Memory B cell (primary cell): ENCODE measurements around the gene MRPL28.
"Not testable (repeated sequence)": the region's sequence is repeated elsewhere in the genome, so short reads cannot be mapped to it uniquely, and the experiment has no call there.

Source experiments
- ATAC-seq: fragments of 150-1000 bp; cut with Tn5 transposase; 2 replicates; pipeline ENCODE4 v1.10.0; 2021; ENCODE audit warnings: low read depth, mild to moderate bottlenecking, moderate library complexity
- DNase-seq, 2 donors: peaks; one replicate each; pipeline ENCODE4 v3.0.0; 2022; ENCODE audit warnings: low spot score in 2 of 2
- H3K27ac Mint-ChIP-seq: one replicate; pipeline ENCODE4 v1.8.0; 2022; ENCODE audit warnings: mild to moderate bottlenecking, moderate library complexity, mixed read lengths
- H3K27me3 Mint-ChIP-seq: one replicate; pipeline ENCODE4 v1.8.0; 2022; ENCODE audit warnings: mixed read lengths
- H3K36me3 Mint-ChIP-seq: one replicate; pipeline ENCODE4 v1.8.0; 2022; ENCODE audit warnings: mild to moderate bottlenecking, mixed read lengths
- H3K4me1 Mint-ChIP-seq: one replicate; pipeline ENCODE4 v1.8.0; 2022; ENCODE audit warnings: mixed read lengths
- H3K4me3 Mint-ChIP-seq: one replicate; pipeline ENCODE4 v1.8.0; 2022; ENCODE audit warnings: mild to moderate bottlenecking, moderate library complexity, mixed read lengths
- H3K9me3 Mint-ChIP-seq: one replicate; pipeline ENCODE4 v1.8.0; 2022; ENCODE audit warnings: mixed read lengths

Gene MRPL28

DNA sequence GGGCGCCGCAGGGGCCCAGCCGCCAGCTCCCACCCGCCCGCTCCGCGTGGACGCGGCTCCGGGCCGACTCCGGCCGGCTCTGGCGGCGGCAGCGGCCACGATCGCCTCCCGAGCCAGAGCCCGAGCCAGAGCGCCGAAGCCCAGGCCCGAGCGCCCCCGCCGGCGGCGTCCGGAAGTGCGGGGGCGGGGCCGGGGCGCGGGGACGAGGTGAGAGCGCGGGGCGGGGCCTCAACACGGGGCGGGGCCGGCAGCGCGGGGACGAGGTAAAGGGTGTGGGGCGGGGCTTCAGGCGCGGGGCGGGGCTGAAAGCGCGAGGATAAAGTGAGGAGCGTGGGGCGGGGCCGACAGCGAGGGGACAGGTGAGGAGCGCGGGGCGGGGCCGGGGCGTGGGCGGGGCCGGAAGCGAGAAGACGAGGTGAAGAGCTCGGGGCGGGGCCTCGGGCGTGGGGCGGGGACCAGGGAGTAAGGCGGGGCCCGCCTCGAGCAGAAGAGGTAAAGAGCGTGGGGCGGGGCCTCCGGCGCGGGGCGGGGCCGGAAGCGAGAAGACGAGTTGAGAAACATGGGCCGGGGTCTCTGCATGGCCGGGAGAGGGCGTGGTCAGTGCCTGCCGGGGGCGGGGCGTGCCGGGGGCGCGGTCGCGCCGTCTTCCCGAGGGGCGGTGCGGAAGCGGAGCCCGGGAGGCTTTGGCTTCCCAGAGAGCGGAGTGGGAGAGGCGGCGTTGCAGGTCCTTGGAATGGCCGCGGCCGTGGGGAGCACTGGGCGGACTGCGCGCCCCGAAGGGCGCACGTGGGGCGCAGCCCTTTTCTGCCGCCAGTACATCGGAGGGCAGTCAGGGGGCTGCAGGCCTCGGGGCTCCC lies 17.6 kb downstream of the MRPL28 start, which contains the start of gene AXIN1:
TSS of gene AXIN1 (minus strand) at position 177 of the 857 bp plus-strand sequence. CDS start 5,698 bp downstream, outside the sequence.
- DNase-seq (peak; percentile 97 to 99), ATAC-seq (peak; percentile 81)
- Mint-ChIP-seq H3K9me3 (no peaks in the 10 kb centered on the region), H3K27ac (no peak within 1 kb of the TSS), H3K4me1 (peaks cover 10% of the 10 kb centered on the region), H3K4me3 (peak within 1 kb of the TSS; percentile 81), H3K27me3 (no peaks in the 10 kb centered on the region), H3K36me3 (peaks cover 2% of the 10 kb centered on the region)

DNA sequence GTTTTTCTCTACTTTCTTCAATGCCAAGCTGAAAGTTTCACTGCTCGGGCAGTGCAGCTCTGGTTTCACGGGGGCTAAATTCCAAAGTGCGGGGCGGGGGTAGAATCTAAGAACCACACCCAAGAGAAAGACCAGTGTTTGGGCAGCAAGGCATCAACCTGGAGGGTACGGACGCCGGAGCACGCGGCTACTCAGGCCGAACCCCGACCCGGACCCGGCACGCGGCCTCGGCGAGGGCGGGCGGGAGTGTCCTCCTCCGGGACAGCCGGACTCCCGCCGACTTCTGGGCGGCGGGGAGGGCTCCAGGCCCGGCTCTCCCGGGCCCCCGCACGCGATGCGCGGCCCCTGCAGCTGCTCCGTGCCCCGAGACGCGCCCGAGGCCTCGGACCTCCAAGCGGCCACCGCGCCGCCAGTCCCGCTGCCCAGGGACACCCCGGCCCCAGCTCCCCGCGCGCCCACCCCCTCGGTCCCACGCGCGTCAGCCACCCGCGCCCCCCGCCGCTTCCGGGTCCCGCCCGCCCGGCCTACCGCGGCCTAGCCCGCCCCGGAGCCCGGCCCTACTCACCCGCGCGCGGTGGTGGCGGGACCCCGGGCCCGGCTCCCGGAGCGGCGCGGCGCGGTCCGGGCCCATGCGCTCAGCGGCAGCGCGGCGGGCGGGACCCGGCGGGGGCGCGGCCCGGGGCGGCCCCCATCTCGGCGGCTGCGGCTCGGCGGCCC lies 18.4 kb downstream of the MRPL28 start:
- Mint-ChIP-seq H3K4me1 (peaks cover 16% of the 10 kb centered on the region), H3K27me3 (no peaks in the 10 kb centered on the region), H3K4me3 (peak overlapping the region; percentile 81), H3K36me3 (peaks cover 5% of the 10 kb centered on the region), H3K27ac (no peak overlapping the region), H3K9me3 (no peaks in the 10 kb centered on the region)
- no peak for DNase-seq
- ATAC-seq = peak; percentile 28

DNA sequence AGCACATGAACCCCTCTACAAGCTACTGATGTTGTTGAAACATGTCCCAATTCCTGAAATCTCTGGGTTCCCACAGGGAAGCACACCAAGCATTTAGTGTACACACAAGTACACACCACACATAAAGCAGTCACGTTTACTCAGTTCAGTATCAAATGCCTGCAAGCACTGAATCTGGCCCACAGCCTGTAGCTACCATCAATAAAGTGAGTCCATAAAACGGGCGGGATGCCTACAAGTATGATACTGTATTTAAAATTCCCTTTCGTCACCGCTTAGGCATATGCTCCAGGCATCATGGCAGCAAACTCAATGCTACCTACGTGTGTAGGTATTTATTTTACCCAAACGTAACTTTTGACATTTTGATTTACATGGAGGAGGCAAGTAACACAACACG lies 20.1 kb downstream of the MRPL28 start:
- Mint-ChIP-seq H3K4me1 (peaks cover 17% of the 10 kb centered on the region), H3K9me3 (no peaks in the 10 kb centered on the region), H3K27me3 (no peaks in the 10 kb centered on the region), H3K36me3 (peaks cover 6% of the 10 kb centered on the region), H3K27ac (no peak overlapping the region), H3K4me3 (no peak overlapping the region)
- DNase-seq (no peak), ATAC-seq (no peak)

DNA sequence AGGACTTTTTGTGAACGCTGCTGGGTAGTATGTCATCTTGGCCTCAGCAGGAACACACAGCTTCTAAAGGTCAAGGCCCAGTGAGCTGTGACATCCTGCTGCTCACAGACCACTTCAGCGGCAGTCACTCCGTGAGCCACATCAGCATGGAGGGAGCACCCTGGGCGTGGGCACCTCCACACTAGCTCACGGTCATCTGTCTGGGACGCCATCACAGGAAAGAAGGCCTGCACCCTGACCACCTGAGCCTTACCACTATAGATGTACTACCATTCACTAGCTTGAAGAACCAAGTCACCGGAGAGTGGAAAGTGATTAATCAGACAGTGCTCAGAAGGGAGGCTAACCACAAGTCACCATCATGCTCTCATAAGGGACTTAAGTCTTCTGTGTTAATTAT lies 21.1 kb downstream of the MRPL28 start:
- ATAC-seq (no peak), DNase-seq (no peak)
- Mint-ChIP-seq H3K4me1 (peaks cover 17% of the 10 kb centered on the region), H3K4me3 (peak overlapping the region; percentile 11), H3K27ac (no peak overlapping the region), H3K27me3 (no peaks in the 10 kb centered on the region), H3K9me3 (no peaks in the 10 kb centered on the region), H3K36me3 (peaks cover 11% of the 10 kb centered on the region)

DNA sequence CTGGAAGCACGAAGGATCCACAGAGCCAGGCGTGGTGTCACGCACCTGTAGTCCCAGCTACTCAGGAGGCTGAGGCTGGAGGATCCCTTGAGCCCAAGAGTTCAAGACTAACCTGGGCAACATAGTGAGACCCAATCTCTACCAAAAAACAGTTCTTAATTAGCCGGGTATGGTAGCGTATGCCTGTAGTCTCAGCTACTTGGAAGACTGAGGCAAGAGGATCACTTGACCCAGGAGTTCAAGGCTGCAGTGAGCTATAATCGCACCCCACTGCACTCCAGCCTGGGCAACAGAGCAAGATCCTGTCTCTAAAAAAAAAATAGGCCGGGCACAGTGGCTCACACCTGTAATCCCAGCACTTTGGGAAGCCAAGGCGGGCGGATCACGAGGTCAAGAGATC lies 21.8 kb downstream of the MRPL28 start:
- not testable (repeated sequence) for DNase-seq, H3K9me3 Mint-ChIP-seq, ATAC-seq, H3K27ac Mint-ChIP-seq, H3K4me3 Mint-ChIP-seq, H3K27me3 Mint-ChIP-seq
- Mint-ChIP-seq H3K36me3 (peaks cover 14% of the 10 kb centered on the region), H3K4me1 (peaks cover 17% of the 10 kb centered on the region)

DNA sequence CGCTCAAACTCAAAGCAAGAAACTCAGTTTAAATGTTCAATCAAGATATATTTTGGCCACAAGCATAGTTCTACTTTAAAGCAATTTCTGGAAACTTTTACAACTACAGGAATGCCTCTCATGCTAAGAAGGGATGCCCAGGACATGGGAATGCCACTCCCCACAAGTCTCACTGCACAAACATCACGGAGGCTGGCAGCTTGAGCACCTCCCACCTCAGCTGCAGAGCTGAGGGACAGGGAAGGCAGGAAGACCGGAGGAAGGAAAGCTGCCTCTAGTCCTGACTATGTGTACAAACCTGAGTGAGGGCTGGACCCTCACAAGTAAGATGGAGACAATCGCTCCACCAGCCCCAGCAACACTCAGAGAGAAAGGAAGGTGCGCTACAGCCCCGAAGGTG lies 23.1 kb downstream of the MRPL28 start:
- H3K4me3 Mint-ChIP-seq = no peak overlapping the region
- H3K4me1 Mint-ChIP-seq = peaks cover 25% of the 10 kb centered on the region
- peaks cover 16% of the 10 kb centered on the region for H3K36me3 Mint-ChIP-seq

DNA sequence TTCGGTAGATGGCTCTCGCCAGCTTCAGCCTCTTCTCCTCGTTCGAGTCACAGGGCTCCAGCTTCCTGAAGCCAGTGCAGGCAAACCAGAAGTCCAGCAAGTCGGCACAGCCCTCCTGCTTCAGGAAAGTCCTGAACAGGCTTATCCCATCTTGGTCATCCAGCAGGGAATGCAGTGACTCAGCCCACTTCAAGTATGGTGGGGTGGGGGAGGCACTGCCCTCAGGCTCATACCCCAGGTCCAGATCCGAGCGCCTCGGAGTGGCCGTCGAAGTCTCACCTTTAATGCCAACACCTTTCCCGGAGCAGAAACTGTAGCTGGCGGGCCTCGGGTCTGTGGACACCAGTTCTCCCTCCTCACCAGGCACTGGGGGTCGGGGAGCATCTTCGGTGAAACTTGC lies 23.8 kb downstream of the MRPL28 start:
- ATAC-seq = no peak
- no peak overlapping the region for H3K4me3 Mint-ChIP-seq

More for the DNA sequence above, 23.1 kb downstream of the MRPL28 start:
- no peak for DNase-seq
- Mint-ChIP-seq H3K27me3 (no peaks in the 10 kb centered on the region), H3K27ac (no peak overlapping the region), H3K9me3 (no peaks in the 10 kb centered on the region)
- no peak for ATAC-seq

DNA sequence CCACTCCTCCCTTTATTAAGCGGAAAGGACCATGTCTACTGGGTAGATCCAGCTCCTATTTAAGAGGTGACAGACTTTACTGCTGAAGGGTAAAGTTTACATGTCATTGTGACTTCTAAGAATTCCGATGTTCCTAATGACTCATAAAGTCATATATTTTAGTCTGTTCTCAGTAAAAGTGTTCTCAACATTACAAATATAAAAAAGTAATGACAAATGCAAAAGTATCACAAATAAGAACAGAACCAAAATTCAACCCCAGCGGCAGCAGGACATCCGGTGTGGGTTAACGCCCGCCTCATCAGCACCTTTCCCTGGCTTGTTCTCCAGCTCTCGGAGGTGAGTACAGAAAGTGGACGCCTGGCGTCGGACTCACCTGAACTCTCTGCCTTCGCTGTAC lies 24.6 kb downstream of the MRPL28 start:
- no peak for ATAC-seq
- H3K27ac Mint-ChIP-seq = no peak overlapping the region
- DNase-seq = no peak
- peaks cover 16% of the 10 kb centered on the region for H3K36me3 Mint-ChIP-seq
- no peaks in the 10 kb centered on the region for H3K9me3 Mint-ChIP-seq
- H3K27me3 Mint-ChIP-seq = no peaks in the 10 kb centered on the region
- peaks cover 25% of the 10 kb centered on the region for H3K4me1 Mint-ChIP-seq
- H3K4me3 Mint-ChIP-seq = no peak overlapping the region

More for the DNA sequence above, 23.8 kb downstream of the MRPL28 start:
- DNase-seq = no peak
- Mint-ChIP-seq H3K9me3 (no peaks in the 10 kb centered on the region), H3K4me1 (peaks cover 25% of the 10 kb centered on the region), H3K27ac (no peak overlapping the region), H3K27me3 (no peaks in the 10 kb centered on the region), H3K36me3 (peaks cover 16% of the 10 kb centered on the region)

DNA sequence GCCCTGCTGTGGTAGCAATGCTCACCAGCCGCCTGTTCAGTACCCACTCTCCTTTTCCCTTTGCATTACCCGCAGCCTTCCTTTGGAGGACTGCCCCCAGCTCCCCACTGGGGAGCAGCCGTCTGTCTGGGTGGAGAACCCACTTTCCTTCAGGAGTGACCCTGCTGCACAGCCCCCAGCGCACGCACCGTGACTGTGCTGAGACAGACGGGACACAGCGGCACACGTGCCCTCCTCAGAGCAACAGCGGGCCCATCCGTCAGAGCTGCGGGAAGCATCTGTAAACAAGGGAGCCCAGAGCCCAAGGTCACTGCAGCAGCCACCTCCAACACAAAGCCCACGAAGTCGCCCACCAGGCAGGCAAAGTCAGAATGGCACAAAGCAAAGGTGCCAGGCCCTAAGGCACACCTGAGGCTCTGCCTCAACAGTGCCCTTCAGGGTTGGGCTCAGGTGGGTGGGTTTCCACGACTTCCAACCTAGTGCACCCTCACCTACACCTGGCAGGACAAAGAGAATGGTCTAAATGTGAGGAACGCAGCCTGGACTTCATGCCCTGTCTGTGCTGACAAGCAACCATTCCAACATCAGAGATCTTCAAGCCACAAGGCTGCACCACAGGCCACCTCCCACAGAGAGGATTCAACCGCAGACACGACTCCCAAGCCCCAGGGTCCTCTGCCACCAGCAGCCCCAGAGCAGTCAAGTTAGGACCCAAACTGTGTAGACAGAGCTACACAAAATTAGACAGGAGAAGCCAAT lies 27.7 kb downstream of the MRPL28 start:
- Mint-ChIP-seq H3K27ac (no peak overlapping the region), H3K27me3 (no peaks in the 10 kb centered on the region), H3K4me1 (peaks cover 25% of the 10 kb centered on the region), H3K36me3 (peaks cover 13% of the 10 kb centered on the region), H3K4me3 (no peak overlapping the region), H3K9me3 (no peaks in the 10 kb centered on the region)
- DNase-seq (no peak), ATAC-seq (no peak)

DNA sequence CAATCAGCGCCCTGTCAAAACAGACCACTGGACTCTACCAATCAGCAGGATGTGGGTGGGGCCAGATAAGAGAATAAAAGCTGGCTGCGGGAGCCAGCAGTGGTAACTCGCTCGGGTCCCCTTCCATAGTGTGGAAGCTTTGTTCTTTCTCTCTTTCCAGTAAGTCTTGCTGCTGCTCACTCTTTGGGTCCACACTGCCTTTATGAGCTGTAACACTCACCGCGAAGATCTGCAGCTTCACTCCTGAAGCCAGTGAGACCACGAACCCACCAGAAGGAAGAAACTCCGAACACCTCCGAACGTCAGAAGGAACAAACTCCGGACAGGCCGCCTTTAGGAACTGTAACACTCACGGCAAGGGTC lies 28.4 kb downstream of the MRPL28 start:
- not testable (repeated sequence) for H3K27me3 Mint-ChIP-seq
- peaks cover 10% of the 10 kb centered on the region for H3K36me3 Mint-ChIP-seq
- peaks cover 20% of the 10 kb centered on the region for H3K4me1 Mint-ChIP-seq

DNA sequence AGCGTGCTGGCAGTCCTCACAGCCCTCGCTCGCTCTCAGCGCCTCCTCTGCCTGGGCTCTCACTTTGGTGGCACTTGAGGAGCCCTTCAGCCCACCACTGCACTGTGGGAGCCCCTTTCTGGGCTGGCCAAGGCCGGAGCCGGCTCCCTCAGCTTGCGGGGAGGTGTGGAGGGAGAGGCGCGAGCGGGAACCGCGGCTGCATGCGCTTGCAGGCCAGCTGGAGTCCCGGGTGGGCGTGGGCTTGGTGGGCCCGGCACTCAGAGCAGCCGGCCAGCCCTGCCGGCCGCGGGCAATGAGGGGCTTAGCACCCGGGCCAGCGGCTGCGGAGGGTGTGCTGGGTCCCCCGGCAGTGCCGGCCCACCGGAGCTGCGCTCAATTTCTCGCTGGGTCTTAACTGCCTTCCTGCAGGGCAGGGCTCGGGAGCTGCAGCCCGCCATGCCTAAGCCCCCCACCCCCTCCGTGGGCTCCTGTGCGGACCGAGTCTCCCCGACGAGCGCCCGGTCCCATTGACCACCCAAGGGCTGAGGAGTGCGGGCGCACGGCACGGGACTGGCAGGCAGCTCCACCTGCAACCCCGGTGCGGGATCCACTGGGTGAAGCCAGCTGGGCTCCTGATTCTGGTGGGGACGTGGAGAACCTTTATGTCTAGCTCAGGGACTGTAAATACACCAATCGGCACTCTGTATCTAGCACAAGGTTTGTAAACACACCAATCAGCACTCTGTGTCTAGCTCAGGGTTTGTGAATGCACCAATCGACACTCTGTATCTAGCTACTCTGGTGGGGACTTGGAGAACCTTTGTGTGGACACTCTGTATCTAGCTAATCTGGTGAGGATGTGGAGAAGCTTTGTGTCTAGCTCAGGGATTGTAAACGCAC lies 29.0 kb downstream of the MRPL28 start:
- not testable (repeated sequence) for H3K36me3 Mint-ChIP-seq

More for the DNA sequence above, 28.4 kb downstream of the MRPL28 start:
- H3K27ac Mint-ChIP-seq, H3K4me3 Mint-ChIP-seq, H3K9me3 Mint-ChIP-seq, DNase-seq, ATAC-seq: not testable (repeated sequence)

DNA sequence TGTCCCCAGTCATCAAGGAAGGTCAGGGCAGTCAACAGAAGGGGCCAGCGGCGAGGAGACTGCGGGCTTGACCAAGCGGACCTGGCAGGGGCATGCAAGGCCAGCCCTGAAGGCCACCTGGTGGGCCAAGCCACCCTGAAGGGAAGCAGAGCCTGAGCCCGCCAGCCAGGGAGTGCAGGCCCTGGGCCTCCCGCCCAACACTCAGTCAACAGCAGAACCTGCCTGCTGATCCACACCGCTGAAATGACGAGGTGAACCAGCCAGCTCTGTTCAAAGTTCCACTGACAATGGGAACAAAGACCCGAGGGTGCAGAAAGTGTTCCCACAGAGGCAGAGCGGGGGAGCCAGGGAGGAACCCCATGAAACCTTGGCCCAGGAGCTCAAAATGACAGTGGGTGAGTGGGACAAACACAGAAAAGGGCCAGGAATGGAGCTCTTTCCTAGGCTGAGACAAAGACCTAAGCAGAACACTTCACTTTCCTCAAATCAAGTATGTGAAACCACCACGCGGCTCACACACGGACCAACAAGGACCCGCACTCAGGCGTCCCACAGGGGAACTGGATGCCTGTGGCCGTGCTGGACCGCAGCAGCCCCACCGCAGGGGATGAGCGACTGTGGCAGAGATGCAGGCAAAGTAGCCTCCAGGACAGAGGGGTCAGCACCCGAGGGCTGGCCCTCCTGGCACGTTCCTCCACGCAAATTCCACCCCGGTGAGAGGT lies 29.8 kb downstream of the MRPL28 start:
- Mint-ChIP-seq H3K4me3 (no peak overlapping the region), H3K4me1 (peaks cover 27% of the 10 kb centered on the region), H3K36me3 (peaks cover 10% of the 10 kb centered on the region), H3K9me3 (no peaks in the 10 kb centered on the region), H3K27me3 (no peaks in the 10 kb centered on the region), H3K27ac (no peak overlapping the region)
- no peak for DNase-seq
- ATAC-seq = no peak

More for the DNA sequence above, 29.0 kb downstream of the MRPL28 start:
- not testable (repeated sequence) for DNase-seq, ATAC-seq, H3K27me3 Mint-ChIP-seq, H3K27ac Mint-ChIP-seq, H3K4me3 Mint-ChIP-seq, H3K9me3 Mint-ChIP-seq
- peaks cover 21% of the 10 kb centered on the region for H3K4me1 Mint-ChIP-seq

DNA sequence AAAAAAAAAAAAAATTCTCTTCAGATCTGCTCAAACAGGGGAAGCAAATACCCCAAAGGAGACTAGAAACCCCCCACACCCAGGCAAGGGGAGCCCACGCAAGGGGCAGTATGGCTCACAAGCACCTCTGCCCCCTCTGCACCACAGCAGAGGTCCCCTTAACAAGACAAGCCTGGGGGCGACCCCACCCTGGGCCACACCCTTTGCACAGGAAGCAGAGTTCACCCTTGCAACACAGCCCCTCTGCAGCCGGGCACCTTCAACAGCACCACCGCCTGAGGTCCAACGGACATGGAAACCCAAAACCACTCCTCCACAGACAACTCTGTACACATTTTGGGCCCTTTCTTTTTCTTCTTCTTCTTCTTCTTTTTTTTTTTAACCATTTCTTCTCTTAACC lies 30.7 kb downstream of the MRPL28 start:
- no peaks in the 10 kb centered on the region for H3K9me3 Mint-ChIP-seq
- ATAC-seq (peak; percentile 42), DNase-seq (no peak)
- H3K36me3 Mint-ChIP-seq = peaks cover 5% of the 10 kb centered on the region
- no peaks in the 10 kb centered on the region for H3K27me3 Mint-ChIP-seq
- peak overlapping the region; percentile 4 for H3K27ac Mint-ChIP-seq
- H3K4me3 Mint-ChIP-seq = peak overlapping the region; percentile 35
- H3K4me1 Mint-ChIP-seq = peaks cover 33% of the 10 kb centered on the region
